H1 (cell line): Measurements from ENCODE around the gene NPHP4. TPM values are rescaled to one million over a fixed set of nuclear protein-coding genes. Genes with fewer than 3 reads are reported as not detected.

Experiments
- CREB1 ChIP-seq: IDR thresholded peaks from 2 replicates; pipeline ENCODE4 v1.6.1; 2012; ENCODE audit warnings: inconsistent platforms
- SAP30 ChIP-seq: fragments of 300-600 bp; sonication (generic); IDR thresholded peaks from 2 replicates; pipeline ENCODE4 v1.7.1; 2012; ENCODE audit warnings: low read length, moderate library complexity, mild to moderate bottlenecking, inconsistent platforms; ENCODE audit not compliant: insufficient read depth, insufficient replicate concordance
- polyA plus RNA-seq, 7 experiments: library from polyadenylated mRNA; depleted of rRNA in 3 of 7; stranded (reverse) in 5 of 7; unstranded in 2 of 7; fragments of >200 nt in 5 of 7; fragments of 200-250 nt in 2 of 7; gene quantifications; 1 replicate in 5 of 7; 2 replicates in 1 of 7; 4 replicates in 1 of 7; pipeline versions ENCODE4 v1.2.1 to v1.2.3, GENCODE V29; 2011 to 2013; ENCODE audit warnings: missing spikeins in 2 of 7, mixed read lengths in 2 of 7
- total RNA-seq: library from RNA; stranded (reverse); fragmentation: NEBNext Ultra II Directional; extraction: Animal tissue kit (Norgen Biotek cat#: 25700); gene quantifications from 2 replicates; pipeline ENCODE4 v1.2.1, GENCODE V29; 2021

NPHP4 gene
- total and polyA plus RNA-seq, 2 of the 8 experiments (the other 6 are each of a cell fraction or from before 2014, with no cell fraction given): 5.8 to 14.0 TPM

DNA sequence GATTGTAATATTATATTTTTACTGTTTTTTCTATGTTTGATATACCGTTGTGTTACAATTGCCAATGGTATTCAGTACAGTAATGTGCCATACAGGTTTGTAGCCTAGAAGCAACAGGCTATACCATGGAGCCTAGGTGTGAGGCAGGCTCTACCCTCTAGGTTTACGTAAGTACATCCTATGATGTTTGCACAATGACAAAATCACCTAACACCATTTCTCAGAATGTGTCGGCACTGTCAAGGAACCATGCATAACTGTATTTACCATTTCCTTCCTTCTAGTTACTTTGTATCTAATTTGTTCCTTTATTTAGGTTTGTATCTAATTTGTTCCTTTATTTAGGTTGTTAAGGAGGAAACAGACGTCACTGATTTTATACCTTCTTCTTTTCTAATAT is 9.9 kb downstream of the NPHP4 start (continued):
- TF ChIP-seq SAP30 (no peak), CREB1 (no peak)
